HUES48 (cell line): Measurements from ENCODE around the gene DHX38.

Experiments used
- H3K27ac ChIP-seq: one replicate; pipeline ENCODE4 v1.7.0; 2013; ENCODE audit warnings: low read depth, low read length, inconsistent platforms
- H3K27me3 ChIP-seq: 2 replicates; pipeline ENCODE4 v1.6.1; 2013; ENCODE audit warnings: mild to moderate bottlenecking, low read length; ENCODE audit not compliant: control insufficient read depth, insufficient read depth
- H3K36me3 ChIP-seq: 2 replicates; pipeline ENCODE4 v1.6.1; 2013; ENCODE audit warnings: low read length; ENCODE audit not compliant: control insufficient read depth, insufficient read depth
- H3K4me1 ChIP-seq: 2 replicates; pipeline ENCODE4 v1.6.1; 2013; ENCODE audit warnings: mild to moderate bottlenecking, low read length; ENCODE audit not compliant: control insufficient read depth, insufficient read depth
- H3K4me3 ChIP-seq: 2 replicates; pipeline ENCODE4 v1.5.1; 2013; ENCODE audit warnings: mild to moderate bottlenecking, low read depth, low read length
- H3K9ac ChIP-seq: 2 replicates; pipeline ENCODE4 v1.6.1; 2013; ENCODE audit warnings: mild to moderate bottlenecking, low read depth, low read length, moderate library complexity
- H3K9me3 ChIP-seq: 2 replicates; pipeline ENCODE4 v1.6.1; 2013; ENCODE audit warnings: low read length; ENCODE audit not compliant: control insufficient read depth, insufficient read depth

DHX38 gene

GRCh38 chr16:72122916-72123315, 29.3 kb downstream of the DHX38 start:
- H3K4me3 ChIP-seq: no peak overlapping the region
- no peak overlapping the region for H3K27ac ChIP-seq
- no peaks in the 10 kb centered on the region for H3K27me3 ChIP-seq
- no peaks in the 10 kb centered on the region for H3K9me3 ChIP-seq
- no peak overlapping the region for H3K9ac ChIP-seq
- no peaks in the 10 kb centered on the region for H3K36me3 ChIP-seq
- H3K4me1 ChIP-seq: peaks cover 6% of the 10 kb centered on the region; the same call in 1 of the 2 replicates

- H3K27me3 ChIP-seq: no peaks in the 10 kb centered on the region
- no peaks in the 10 kb centered on the region for H3K36me3 ChIP-seq
- H3K9me3 ChIP-seq: no peaks in the 10 kb centered on the region
- H3K27ac ChIP-seq: no peak overlapping the region
- H3K4me3 ChIP-seq: no peak overlapping the region
- H3K9ac ChIP-seq: no peak overlapping the region
- H3K4me1 ChIP-seq: peaks cover 7% of the 10 kb centered on the region; the same call in 1 of the 2 replicates
Observed at GRCh38 chr16:72123426-72123825, 29.8 kb downstream of the DHX38 start.

- no peaks in the 10 kb centered on the region for H3K36me3 ChIP-seq
- peaks cover 10% of the 10 kb centered on the region; the same call in 1 of the 2 replicates for H3K4me1 ChIP-seq
- no peak overlapping the region for H3K4me3 ChIP-seq
- H3K9ac ChIP-seq: no peak overlapping the region
- no peak overlapping the region for H3K27ac ChIP-seq
- H3K27me3 ChIP-seq: no peaks in the 10 kb centered on the region
- H3K9me3 ChIP-seq: no peaks in the 10 kb centered on the region
Observed at GRCh38 chr16:72124148-72124547, 30.5 kb downstream of the DHX38 start.

GRCh38 chr16:72124761-72125634, 31.4 kb downstream of the DHX38 start:
- Histone ChIP-seq H3K4me1 (peaks cover 10% of the 10 kb centered on the region; the same call in 1 of the 2 replicates), H3K36me3 (no peaks in the 10 kb centered on the region), H3K27me3 (no peaks in the 10 kb centered on the region), H3K9me3 (no peaks in the 10 kb centered on the region), H3K27ac (no peak overlapping the region), H3K9ac (no peak overlapping the region), H3K4me3 (no peak overlapping the region)

GRCh38 chr16:72125635-72126428, 32.2 kb downstream of the DHX38 start:
- H3K36me3 ChIP-seq: no peaks in the 10 kb centered on the region
- H3K9ac ChIP-seq: no peak overlapping the region

GRCh38 chr16:72126429-72126765, 32.8 kb downstream of the DHX38 start:
- Histone ChIP-seq H3K4me3 (no peak overlapping the region), H3K27me3 (no peaks in the 10 kb centered on the region), H3K27ac (no peak overlapping the region), H3K9ac (no peak overlapping the region), H3K36me3 (no peaks in the 10 kb centered on the region), H3K4me1 (peaks cover 16% of the 10 kb centered on the region; the same call in 1 of the 2 replicates), H3K9me3 (no peaks in the 10 kb centered on the region)

More at GRCh38 chr16:72125635-72126428, 32.2 kb downstream of the DHX38 start:
- Histone ChIP-seq H3K4me3 (no peak overlapping the region), H3K27ac (no peak overlapping the region), H3K27me3 (no peaks in the 10 kb centered on the region), H3K4me1 (peaks cover 12% of the 10 kb centered on the region; the same call in 1 of the 2 replicates), H3K9me3 (no peaks in the 10 kb centered on the region)

GRCh38 chr16:72128701-72129100, 35.1 kb downstream of the DHX38 start:
- Histone ChIP-seq H3K9ac (no peak overlapping the region), H3K27me3 (no peaks in the 10 kb centered on the region), H3K9me3 (no peaks in the 10 kb centered on the region), H3K4me1 (peaks cover 16% of the 10 kb centered on the region; the same call in 1 of the 2 replicates), H3K36me3 (no peaks in the 10 kb centered on the region), H3K4me3 (no peak overlapping the region), H3K27ac (no peak overlapping the region)

GRCh38 chr16:72129976-72130656, 36.5 kb downstream of the DHX38 start:
- Histone ChIP-seq H3K4me3 (no peak overlapping the region), H3K9me3 (no peaks in the 10 kb centered on the region), H3K27me3 (no peaks in the 10 kb centered on the region), H3K4me1 (peaks cover 14% of the 10 kb centered on the region; the same call in 1 of the 2 replicates), H3K27ac (no peak overlapping the region), H3K36me3 (no peaks in the 10 kb centered on the region), H3K9ac (no peak overlapping the region)

GRCh38 chr16:72131036-72131435, 37.4 kb downstream of the DHX38 start:
- no peaks in the 10 kb centered on the region for H3K36me3 ChIP-seq
- no peak overlapping the region for H3K27ac ChIP-seq

GRCh38 chr16:72132726-72133125, 39.1 kb downstream of the DHX38 start:
- peaks cover 10% of the 10 kb centered on the region; the same call in 1 of the 2 replicates for H3K4me1 ChIP-seq
- H3K36me3 ChIP-seq: no peaks in the 10 kb centered on the region
- H3K9me3 ChIP-seq: no peaks in the 10 kb centered on the region

More at GRCh38 chr16:72131036-72131435, 37.4 kb downstream of the DHX38 start:
- H3K4me1 ChIP-seq: peaks cover 10% of the 10 kb centered on the region; the same call in 1 of the 2 replicates
- no peaks in the 10 kb centered on the region for H3K27me3 ChIP-seq
- no peaks in the 10 kb centered on the region for H3K9me3 ChIP-seq
- no peak overlapping the region for H3K9ac ChIP-seq
- H3K4me3 ChIP-seq: no peak overlapping the region

More at GRCh38 chr16:72132726-72133125, 39.1 kb downstream of the DHX38 start:
- Histone ChIP-seq H3K4me3 (no peak overlapping the region), H3K27ac (no peak overlapping the region), H3K9ac (no peak overlapping the region), H3K27me3 (no peaks in the 10 kb centered on the region)
